Activated naive CD4-positive, alpha-beta T cell treated with anti-CD3 and anti-CD28 coated beads, Interleukin-2, amount 50 U/mL, for 16 hours (primary cell): ENCODE data around the gene CD300LF.

Source experiments
- DNase-seq: peaks from one replicate; pipeline ENCODE4 v3.0.0-alpha.2; 2020

CD300LF gene

GRCh38 chr17:74712756-74713155 is at the start of gene CD300LF:
Gene CD300LF, minus strand, starts transcription at chr17:74712923. Its CDS starts 57 bp downstream, at chr17:74712866.
- no peak for DNase-seq

DNA sequence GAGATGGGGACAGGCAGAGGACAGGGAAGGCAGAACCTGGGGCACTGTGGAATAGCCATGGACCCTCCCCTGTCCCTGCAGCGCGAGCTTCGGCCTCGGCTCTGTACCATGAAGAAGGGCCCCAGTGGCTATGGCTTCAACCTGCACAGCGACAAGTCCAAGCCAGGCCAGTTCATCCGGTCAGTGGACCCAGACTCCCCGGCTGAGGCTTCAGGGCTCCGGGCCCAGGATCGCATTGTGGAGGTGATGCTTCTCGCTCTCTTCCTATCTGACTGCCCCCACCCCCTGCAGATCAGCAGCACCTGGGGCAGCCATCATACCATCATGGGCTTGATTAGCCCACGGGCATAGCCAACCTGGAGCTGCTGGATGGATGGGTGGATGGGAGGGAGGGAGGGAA is 49.2 kb upstream of the CD300LF start:
- DNase-seq = no peak

GRCh38 chr17:74761419-74761818 is 48.7 kb upstream of the CD300LF start:
- no peak for DNase-seq

GRCh38 chr17:74760404-74761105 is 47.8 kb upstream of the CD300LF start:
- no peak for DNase-seq

DNA sequence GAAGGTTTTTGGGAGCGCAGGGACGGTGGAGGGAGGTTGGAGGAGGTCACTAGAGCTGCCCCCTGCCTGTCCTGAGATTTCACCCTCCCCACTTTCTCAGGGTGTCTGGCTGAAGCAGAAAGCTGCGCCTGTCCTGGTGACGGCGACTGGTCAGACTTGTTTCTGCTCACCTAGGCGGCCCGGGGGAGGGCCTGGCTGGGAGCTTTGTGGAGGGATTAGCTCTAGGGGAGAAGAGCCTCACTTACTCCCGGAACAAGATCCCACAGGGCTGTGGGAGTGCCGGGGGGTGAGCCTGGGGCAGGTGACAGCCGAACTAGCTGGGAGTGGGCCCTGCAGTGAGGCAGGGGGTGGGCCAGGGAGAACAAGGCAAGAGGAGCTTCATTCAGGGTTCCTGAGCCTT is 47.2 kb upstream of the CD300LF start:
- no peak for DNase-seq

DNA sequence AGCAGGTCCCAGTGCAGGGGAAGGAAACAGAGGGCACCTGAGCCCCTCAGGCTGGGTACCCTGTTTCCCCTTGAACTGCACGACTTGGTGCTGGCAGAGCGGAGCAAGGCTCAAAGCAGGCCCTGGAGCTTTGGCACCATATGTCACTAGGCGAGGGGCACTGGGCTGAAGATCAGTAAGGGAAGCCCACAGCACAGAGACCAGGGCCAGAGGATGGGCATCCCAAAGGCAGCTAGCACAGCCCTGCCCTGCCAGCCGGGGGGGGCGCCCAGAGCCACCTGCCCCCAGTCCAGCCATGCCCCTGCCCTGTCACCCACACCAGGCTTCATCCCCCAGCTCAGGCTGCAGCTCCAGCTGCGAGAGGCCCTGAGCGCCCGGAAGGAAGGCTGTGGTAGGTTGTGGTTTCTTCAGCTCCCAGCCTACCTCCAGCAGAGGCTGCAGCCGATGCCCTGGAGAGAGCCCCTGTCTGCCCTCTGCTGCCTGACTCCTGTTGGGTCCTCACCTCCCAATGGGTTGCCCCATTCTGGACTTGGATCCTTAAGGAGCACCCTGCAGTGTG is 46.6 kb upstream of the CD300LF start:
- DNase-seq = no peak

GRCh38 chr17:74758848-74759168 is 46.1 kb upstream of the CD300LF start:
- DNase-seq = no peak

- no peak for DNase-seq
Measured at GRCh38 chr17:74757931-74758847, 45.5 kb upstream of the CD300LF start.

- no peak for DNase-seq
Measured at GRCh38 chr17:74757502-74757901, 44.8 kb upstream of the CD300LF start.

- DNase-seq = no peak
Measured at GRCh38 chr17:74756891-74757290, 44.2 kb upstream of the CD300LF start.

- DNase-seq = no peak
Measured at GRCh38 chr17:74755533-74755932, 42.8 kb upstream of the CD300LF start.

GRCh38 chr17:74754832-74755231 is 42.1 kb upstream of the CD300LF start:
- no peak for DNase-seq

DNA sequence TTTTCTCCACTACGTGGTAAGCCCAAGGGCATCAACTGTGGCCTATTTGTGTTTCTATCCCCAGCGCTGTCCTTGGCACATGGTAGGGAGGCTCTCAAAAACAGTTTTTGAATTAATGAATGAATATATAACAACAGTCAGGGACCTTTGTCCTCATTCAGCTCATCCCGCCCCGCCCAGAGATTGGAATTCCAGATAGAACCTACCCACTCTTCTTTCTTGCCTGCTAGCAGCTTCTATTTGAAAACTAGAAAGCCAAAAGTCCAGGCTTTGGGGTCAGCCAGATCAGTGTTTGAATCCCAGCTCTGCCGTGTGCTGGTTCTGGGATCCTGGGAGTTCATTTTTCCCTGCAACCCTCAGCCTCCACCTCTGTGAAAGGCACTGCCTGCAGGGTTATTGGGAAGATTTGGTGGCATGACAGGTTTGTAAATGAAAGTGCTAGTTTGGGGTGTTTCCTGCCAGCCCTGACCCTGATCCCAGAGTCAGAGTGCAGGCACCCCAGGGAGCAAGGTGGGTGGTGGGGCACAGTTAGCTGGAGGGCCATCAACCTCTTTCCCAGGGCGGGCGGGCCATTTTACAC is 40.2 kb upstream of the CD300LF start:
- DNase-seq = no peak

- DNase-seq = no peak
Measured at GRCh38 chr17:74752415-74752814, 39.7 kb upstream of the CD300LF start.

GRCh38 chr17:74750327-74751069 is 37.8 kb upstream of the CD300LF start:
- DNase-seq = no peak

DNA sequence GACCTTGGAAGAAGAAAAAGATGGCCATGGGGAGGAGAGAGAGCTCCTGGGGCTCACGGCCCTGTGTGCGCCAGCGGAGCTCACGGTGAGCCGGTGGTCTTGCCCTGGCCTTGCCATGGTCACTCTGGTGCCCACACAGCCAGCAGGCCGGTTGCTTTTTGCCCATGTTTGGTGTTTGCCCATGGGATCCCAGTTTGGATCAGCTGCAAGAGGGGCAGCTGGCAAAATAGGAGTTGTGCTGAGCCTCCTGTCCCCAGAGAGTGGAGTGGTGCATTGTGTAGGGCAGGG is 37.3 kb upstream of the CD300LF start:
- DNase-seq = no peak

DNA sequence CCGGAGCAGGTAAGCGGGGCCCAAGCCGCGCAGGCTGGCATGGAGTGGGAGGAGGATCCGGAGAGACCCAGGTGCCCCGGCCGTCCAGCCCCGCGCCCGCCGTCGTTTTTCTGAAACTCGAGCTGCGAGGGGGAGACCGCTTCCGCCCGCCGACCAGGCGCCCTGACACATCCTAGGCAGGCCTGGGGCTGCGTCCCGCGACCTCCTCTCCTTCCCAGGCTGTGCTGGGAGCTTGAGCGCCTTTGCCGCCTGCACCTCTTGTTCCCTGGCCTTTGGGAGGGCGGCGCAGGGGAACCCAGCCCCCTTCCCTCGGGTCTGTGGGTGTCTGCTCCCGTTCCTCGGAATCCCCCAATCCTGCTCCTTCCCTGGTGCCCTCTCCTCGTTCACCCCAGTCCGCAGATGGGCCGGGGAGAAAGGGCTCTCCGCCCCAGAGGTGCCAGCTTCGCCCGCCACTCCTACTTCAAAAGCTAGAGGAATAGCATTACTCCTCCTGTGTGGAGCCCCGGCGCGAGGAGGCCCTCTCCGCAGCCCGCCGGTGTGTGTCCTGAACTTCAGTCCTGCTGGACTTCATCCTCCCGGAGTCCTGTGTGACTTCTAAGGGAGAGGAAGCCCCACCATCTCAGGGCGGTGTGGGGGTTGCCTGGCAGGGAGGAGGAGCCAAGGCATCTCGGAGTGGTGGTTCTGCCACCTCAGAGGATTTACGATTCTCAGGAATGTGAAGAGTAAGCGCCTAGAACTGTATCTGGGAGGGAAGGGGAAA is 36.7 kb upstream of the CD300LF start:
- DNase-seq = peak; percentile 50

DNA sequence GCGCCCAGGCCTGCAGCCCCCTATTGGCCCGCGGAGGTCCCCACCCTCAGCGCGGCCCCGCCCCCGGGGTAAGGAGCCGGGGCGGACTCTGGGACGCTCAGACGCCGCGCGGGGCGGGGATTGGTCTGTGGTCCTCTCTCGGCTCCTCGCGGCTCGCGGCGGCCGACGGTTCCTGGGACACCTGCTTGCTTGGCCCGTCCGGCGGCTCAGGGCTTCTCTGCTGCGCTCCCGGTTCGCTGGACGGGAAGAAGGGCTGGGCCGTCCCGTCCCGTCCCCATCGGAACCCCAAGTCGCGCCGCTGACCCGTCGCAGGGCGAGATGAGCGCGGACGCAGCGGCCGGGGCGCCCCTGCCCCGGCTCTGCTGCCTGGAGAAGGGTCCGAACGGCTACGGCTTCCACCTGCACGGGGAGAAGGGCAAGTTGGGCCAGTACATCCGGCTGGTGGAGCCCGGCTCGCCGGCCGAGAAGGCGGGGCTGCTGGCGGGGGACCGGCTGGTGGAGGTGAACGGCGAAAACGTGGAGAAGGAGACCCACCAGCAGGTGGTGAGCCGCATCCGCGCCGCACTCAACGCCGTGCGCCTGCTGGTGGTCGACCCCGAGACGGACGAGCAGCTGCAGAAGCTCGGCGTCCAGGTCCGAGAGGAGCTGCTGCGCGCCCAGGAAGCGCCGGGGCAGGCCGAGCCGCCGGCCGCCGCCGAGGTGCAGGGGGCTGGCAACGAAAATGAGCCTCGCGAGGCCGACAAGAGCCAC is 36.0 kb upstream of the CD300LF start, which contains the start of gene NHERF1:
NHERF1 (plus strand) TSS at position 100 of the 750 bp plus-strand sequence; CDS start at position 319, 219 bp downstream.
- peak; percentile 95 for DNase-seq

DNA sequence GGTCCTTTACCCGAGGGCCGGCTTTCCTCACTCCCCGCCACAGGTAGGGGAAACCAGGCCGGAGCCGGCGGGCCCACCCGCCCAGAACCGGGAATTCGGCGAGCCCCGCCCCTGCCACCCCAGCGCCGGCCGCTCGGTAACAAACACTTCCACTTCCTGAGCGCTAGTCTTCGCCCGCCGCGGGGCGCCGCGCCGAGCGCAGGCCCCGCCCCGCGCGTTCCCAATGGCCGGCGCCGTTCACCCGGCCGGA is 35.5 kb upstream of the CD300LF start:
- no peak for DNase-seq

DNA sequence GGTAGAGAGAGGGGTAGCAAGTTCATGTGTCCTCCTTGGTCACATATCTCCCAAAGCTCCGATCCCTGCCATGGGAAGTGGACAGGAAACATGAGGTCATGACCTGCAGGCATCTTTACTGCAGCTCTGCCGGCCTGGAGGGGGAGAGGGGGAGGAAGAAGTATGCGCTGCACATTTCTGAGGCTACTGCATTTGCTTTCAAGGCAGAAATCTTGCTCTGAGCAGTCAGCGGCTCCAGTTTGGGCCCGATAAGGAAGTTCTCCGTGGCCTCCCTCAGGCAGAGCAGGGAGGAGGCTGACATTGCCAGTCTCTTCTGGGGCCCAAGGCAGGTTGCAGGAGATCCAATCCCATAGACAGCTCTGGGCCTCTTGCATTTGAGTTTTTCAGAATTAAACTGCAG is 34.2 kb upstream of the CD300LF start:
- DNase-seq = no peak

DNA sequence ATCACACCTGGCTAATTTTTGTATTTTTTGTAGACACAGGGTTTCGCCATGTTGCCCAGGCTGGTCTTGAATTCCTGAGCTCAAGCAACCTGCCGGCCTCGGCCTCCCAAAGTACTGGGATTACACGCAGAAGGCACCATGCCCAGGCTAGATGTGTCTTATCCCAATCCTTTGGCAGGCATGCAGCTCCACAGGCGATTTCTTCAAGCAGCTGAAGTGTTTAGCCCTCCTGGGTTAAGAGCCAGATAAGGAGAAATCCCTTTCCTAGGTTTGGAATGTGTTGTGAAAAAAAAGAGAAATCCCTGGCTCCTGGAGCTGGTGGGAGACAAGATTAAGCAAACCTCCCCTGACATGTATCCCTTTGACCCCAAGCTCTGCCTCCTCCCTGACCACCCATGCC is 33.7 kb upstream of the CD300LF start:
- no peak for DNase-seq
